ENCODE measurements around the gene PRKCH. TPM values are rescaled to one million over a fixed set of nuclear protein-coding genes. Genes with fewer than 3 reads are reported as not detected.
A peak's percentile ranks its signal among the peaks of the same experiment; 100 is the strongest.

PRKCH gene
- total and polyA plus RNA-seq, 10 of the 15 experiments (the other 5 are each of a cell fraction or from before 2014, with no cell fraction given): 10.7 to 140 (median 33.2) TPM

GRCh38 chr14:61392297-61392696 lies 70.9 kb downstream of the PRKCH start (continued):
- TF ChIP-seq, protein P1, sequence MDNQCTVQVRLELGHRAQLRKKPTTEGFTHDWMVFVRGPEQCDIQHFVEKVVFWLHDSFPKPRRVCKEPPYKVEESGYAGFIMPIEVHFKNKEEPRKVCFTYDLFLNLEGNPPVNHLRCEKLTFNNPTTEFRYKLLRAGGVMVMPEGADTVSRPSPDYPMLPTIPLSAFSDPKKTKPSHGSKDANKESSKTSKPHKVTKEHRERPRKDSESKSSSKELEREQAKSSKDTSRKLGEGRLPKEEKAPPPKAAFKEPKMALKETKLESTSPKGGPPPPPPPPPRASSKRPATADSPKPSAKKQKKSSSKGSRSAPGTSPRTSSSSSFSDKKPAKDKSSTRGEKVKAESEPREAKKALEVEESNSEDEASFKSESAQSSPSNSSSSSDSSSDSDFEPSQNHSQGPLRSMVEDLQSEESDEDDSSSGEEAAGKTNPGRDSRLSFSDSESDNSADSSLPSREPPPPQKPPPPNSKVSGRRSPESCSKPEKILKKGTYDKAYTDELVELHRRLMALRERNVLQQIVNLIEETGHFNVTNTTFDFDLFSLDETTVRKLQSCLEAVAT (IDR thresholded peaks at IDR 0.05): 0 out of 2 replicates have a peak, but pooled peaks have one; percentile 24
- peak; percentile 69; the same call in 1 of the 3 replicates for TF ChIP-seq POU2F2 (IDR thresholded peaks at IDR 0.05; ENCODE audit: borderline replicate concordance, low read depth, low read length)
- peak; percentile 64 for TF ChIP-seq MEF2B (IDR thresholded peaks at IDR 0.05; ENCODE audit: partially characterized antibody, poor library complexity, severe bottlenecking)
- TF ChIP-seq, protein P2, sequence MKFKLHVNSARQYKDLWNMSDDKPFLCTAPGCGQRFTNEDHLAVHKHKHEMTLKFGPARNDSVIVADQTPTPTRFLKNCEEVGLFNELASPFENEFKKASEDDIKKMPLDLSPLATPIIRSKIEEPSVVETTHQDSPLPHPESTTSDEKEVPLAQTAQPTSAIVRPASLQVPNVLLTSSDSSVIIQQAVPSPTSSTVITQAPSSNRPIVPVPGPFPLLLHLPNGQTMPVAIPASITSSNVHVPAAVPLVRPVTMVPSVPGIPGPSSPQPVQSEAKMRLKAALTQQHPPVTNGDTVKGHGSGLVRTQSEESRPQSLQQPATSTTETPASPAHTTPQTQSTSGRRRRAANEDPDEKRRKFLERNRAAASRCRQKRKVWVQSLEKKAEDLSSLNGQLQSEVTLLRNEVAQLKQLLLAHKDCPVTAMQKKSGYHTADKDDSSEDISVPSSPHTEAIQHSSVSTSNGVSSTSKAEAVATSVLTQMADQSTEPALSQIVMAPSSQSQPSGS (IDR thresholded peaks at IDR 0.05; ENCODE audit: low read length): peak; percentile 43
- TF ChIP-seq ZNF217 (IDR thresholded peaks at IDR 0.05): 0 out of 2 replicates have a peak, but pooled peaks have one; percentile 27
- TF ChIP-seq MTA2 (IDR thresholded peaks at IDR 0.05; ENCODE audit: low read depth): peak; percentile 88

DNA sequence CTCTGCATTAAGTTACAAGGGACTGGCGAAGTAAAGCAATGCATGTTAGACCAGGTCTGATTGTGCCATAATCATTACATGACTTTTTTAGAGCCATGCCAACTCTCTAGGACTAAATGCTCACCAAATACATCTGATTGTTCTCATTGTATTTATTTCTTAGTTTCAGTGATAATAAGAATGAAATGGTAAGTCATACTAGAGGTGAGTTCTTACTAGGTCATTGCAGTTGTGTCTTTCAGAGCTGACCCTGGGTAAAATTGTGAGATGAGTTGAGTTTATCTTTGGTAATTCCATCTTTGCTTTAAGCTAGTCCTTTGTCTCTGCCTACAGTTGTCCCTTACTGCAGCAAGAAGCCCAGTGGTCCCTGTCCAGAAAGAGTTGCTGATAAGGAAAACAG lies 73.2 kb downstream of the PRKCH start:
- in situ Hi-C loops (cut with MboI): no loop called here
- peaks cover 68% of the 10 kb centered on the region for H3K79me2 ChIP-seq (ENCODE audit: control insufficient read depth, insufficient read depth, low read length)
- FAIRE-seq (no peak), ATAC-seq (no peak), DNase-seq (ENCODE audit: low read depth, low spot score) (no peak)
- H3K9me3 ChIP-seq (replicated peaks; ENCODE audit: control insufficient read depth, insufficient read depth, low read length): no peaks in the 10 kb centered on the region
- H3K4me1 ChIP-seq (ENCODE audit: control insufficient read depth, insufficient read depth, low read length): peaks cover 27% of the 10 kb centered on the region
- intact Hi-C loops (cut with micrococcal nuclease; ENCODE audit: unreplicated experiment): no loop called here
- SMC1A ChIA-PET (ENCODE audit: uncharacterized antibody, unreplicated experiment): interaction anchor here (0.7 to 6.2 kb wide), 15 partner anchors 8 to 312 kb away, joined by 3 to 53 read pairs (median 6); partner anchors contain the start of gene PRKCH
- H3K36me3 ChIP-seq (ENCODE audit: control insufficient read depth in 2 of 2, insufficient read depth in 2 of 2, low read length in 1 of 2): peaks cover 4 to 6% of the 10 kb centered on the region in 2 experiments; a peak in 3 of 4 replicates
- CTCF ChIA-PET: interaction anchor here (0.5 to 1.9 kb wide), 4 partner anchors 9 to 73 kb away, joined by 4 to 7 read pairs (median 5); partner anchors contain the start of gene PRKCH
- H2AFZ ChIP-seq (ENCODE audit: control insufficient read depth, low read depth, low read length): no peak overlapping the region
- BruUV-seq (replicated peaks): no TSS peak
- RAD21 ChIA-PET (ENCODE audit: unreplicated experiment): interaction anchor here (0.7 to 2.5 kb wide), 6 partner anchors 8 to 71 kb away, joined by 3 to 10 read pairs (median 3); no protein-coding TSS in a partner anchor
- no peak overlapping the region for H3K4me3 ChIP-seq
- no peak overlapping the region for H3K4me2 ChIP-seq (ENCODE audit: control insufficient read depth, insufficient read depth)
- H3K27me3 ChIP-seq (replicated peaks in 1 of 2; ENCODE audit: control insufficient read depth in 2 of 2, insufficient read depth in 2 of 2, low read length in 1 of 2): no peaks in the 10 kb centered on the region
- no peaks in the 10 kb centered on the region for H4K20me1 ChIP-seq (ENCODE audit: control insufficient read depth, insufficient read depth)
- 96% methylated on average over 1 of the region's 1 CpG for WGBS (ENCODE audit: insufficient coverage, insufficient replicate concordance, low lambda C conversion rate, missing lambda C conversion rate)
- POLR2A ChIA-PET: interaction anchor here (1.0 to 2.9 kb wide), 6 partner anchors 9 to 107 kb away, joined by 3 to 11 read pairs (median 4); no protein-coding TSS in a partner anchor
- H3K9ac ChIP-seq (ENCODE audit: control insufficient read depth, insufficient read depth, low read length): no peak overlapping the region
- no peak overlapping the region for H3K27ac ChIP-seq (ENCODE audit: control insufficient read depth, insufficient read depth)
- TF ChIP-seq MXI1 (IDR thresholded peaks at IDR 0.05; ENCODE audit: low read depth, low read length): no peak
- no peak for TF ChIP-seq YBX1 (IDR thresholded peaks at IDR 0.05)
- TF ChIP-seq NFXL1 (IDR thresholded peaks at IDR 0.05; ENCODE audit: borderline replicate concordance): no peak
- TF ChIP-seq RCOR1 (conservative IDR thresholded peaks at IDR 0.05; ENCODE audit: low read depth, low read length): no peak
- no peak for TF ChIP-seq BHLHE40 (IDR thresholded peaks at IDR 0.05; ENCODE audit: borderline replicate concordance in 1 of 2, low read depth in 2 of 2, low read length in 1 of 2)
- TF ChIP-seq PAX5 (IDR thresholded peaks at IDR 0.05; ENCODE audit: borderline replicate concordance, low read depth, low read length): no peak
- no peak for TF ChIP-seq USF1 (IDR thresholded peaks at IDR 0.05; ENCODE audit: borderline replicate concordance, extremely low read length, insufficient read depth, low read depth, low read length)
- TF ChIP-seq RAD51 (IDR thresholded peaks at IDR 0.05): no peak
- no peak for TF ChIP-seq BCL11A (IDR thresholded peaks at IDR 0.05; ENCODE audit: low read depth, low read length)
- no peak for TF ChIP-seq HDAC6 (IDR thresholded peaks at IDR 0.05; ENCODE audit: unreplicated experiment)
- no peak for TF ChIP-seq EP300 (IDR thresholded peaks at IDR 0.05; ENCODE audit: borderline replicate concordance in 1 of 2, control insufficient read depth in 1 of 2, low read depth in 2 of 2, low read length in 2 of 2)

Data from GM12878 (cell line).